KMS-11 (cell line): Measurements from ENCODE around the gene SMC6.

Experiments
- H2AFZ ChIP-seq: fragments of 200-600 bp; sonication (generic); 2 replicates; pipeline ENCODE4 v1.6.1; 2016; ENCODE audit warnings: antibody characterized with exemption, mixed run types, low read depth
- H3K27ac ChIP-seq: fragments of 200-600 bp; sonication (generic); 2 replicates; pipeline ENCODE4 v1.6.1; 2016; ENCODE audit warnings: mild to moderate bottlenecking, mixed run types
- H3K27me3 ChIP-seq: fragments of 200-600 bp; sonication (generic); 2 replicates; pipeline ENCODE4 v1.6.1; 2017; ENCODE audit warnings: mild to moderate bottlenecking, low read depth, mixed run types, moderate library complexity; ENCODE audit not compliant: insufficient read depth
- H3K36me3 ChIP-seq: fragments of 200-600 bp; sonication (generic); 2 replicates; pipeline ENCODE4 v1.6.1; 2017; ENCODE audit warnings: mild to moderate bottlenecking, mixed run types; ENCODE audit not compliant: insufficient read depth
- H3K4me1 ChIP-seq: fragments of 200-600 bp; sonication (generic); 2 replicates; pipeline ENCODE4 v1.6.1; 2016; ENCODE audit warnings: mild to moderate bottlenecking, low read depth, mixed run types; ENCODE audit not compliant: poor library complexity, severe bottlenecking
- H3K4me2 ChIP-seq: fragments of 200-600 bp; sonication (generic); 2 replicates; pipeline ENCODE4 v1.7.0; 2016; ENCODE audit warnings: mild to moderate bottlenecking, mixed run types
- H3K4me3 ChIP-seq: fragments of 200-600 bp; sonication (generic); IDR thresholded peaks from 2 replicates; pipeline ENCODE4 v1.6.1; 2017; ENCODE audit warnings: low read depth, low read length, mixed read lengths; ENCODE audit not compliant: insufficient read depth
- H3K79me2 ChIP-seq: fragments of 200-600 bp; sonication (generic); 2 replicates; pipeline ENCODE4 v1.6.1; 2016; ENCODE audit warnings: low read depth, mixed run types; ENCODE audit not compliant: insufficient read depth
- H3K9ac ChIP-seq: fragments of 200-600 bp; sonication (generic); 2 replicates; pipeline ENCODE4 v1.6.1; 2016; ENCODE audit warnings: mild to moderate bottlenecking, mixed run types
- H4K20me1 ChIP-seq: fragments of 200-600 bp; sonication (generic); 2 replicates; pipeline ENCODE4 v1.6.1; 2016; ENCODE audit warnings: mild to moderate bottlenecking, mixed run types; ENCODE audit not compliant: insufficient read depth
- CTCF ChIP-seq: fragments of 200-600 bp; sonication (generic); conservative IDR thresholded peaks from 2 replicates; pipeline ENCODE4 v1.6.1; 2017; ENCODE audit warnings: low read depth, mild to moderate bottlenecking, antibody characterized with exemption, low read length, moderate library complexity, mixed read lengths

Gene SMC6

GRCh38 chr2:17753803-17754663 is at the start of gene SMC6, which contains the start of gene GEN1:
TSS of gene SMC6 (minus strand) at chr2:17753810. CDS start at chr2:17745946, 7,864 bp downstream.
TSS of gene GEN1 (plus strand) at chr2:17754138. CDS start at chr2:17759944, 5,806 bp downstream.
- Histone ChIP-seq H3K4me3 (peak within 1 kb of the TSS; percentile 54), H2AFZ (peak within 1 kb of the TSS; percentile 77), H3K4me2 (peak within 1 kb of the TSS; percentile 96), H3K27ac (peak within 1 kb of the TSS; percentile 86), H3K27me3 (no peaks in the 10 kb centered on the region), H3K9ac (peak within 1 kb of the TSS; percentile 82), H3K36me3 (no peaks in the 10 kb centered on the region), H3K4me1 (peaks cover 66% of the 10 kb centered on the region), H3K79me2 (peaks cover 73% of the 10 kb centered on the region), H4K20me1 (no peaks in the 10 kb centered on the region)
- TF ChIP-seq CTCF = no peak

- no peak overlapping the region for H3K4me3 ChIP-seq
- H3K27me3 ChIP-seq = peaks cover 3% of the 10 kb centered on the region; the same call in 1 of the 2 replicates
- H3K36me3 ChIP-seq = no peaks in the 10 kb centered on the region
- no peaks in the 10 kb centered on the region for H3K79me2 ChIP-seq
- H3K4me1 ChIP-seq = no peaks in the 10 kb centered on the region
- H3K9ac ChIP-seq = no peak overlapping the region
- no peak overlapping the region for H2AFZ ChIP-seq
- no peak overlapping the region for H3K4me2 ChIP-seq
- no peak for TF ChIP-seq CTCF
- H4K20me1 ChIP-seq = no peaks in the 10 kb centered on the region
- H3K27ac ChIP-seq = no peak overlapping the region
Observed at GRCh38 chr2:17800693-17801458, 47.3 kb upstream of the SMC6 start.

GRCh38 chr2:17800219-17800618 is 46.6 kb upstream of the SMC6 start:
- Histone ChIP-seq H3K79me2 (no peaks in the 10 kb centered on the region), H3K4me3 (no peak overlapping the region), H3K36me3 (no peaks in the 10 kb centered on the region), H3K4me2 (no peak overlapping the region), H3K27me3 (peaks cover 3% of the 10 kb centered on the region; the same call in 1 of the 2 replicates), H4K20me1 (no peaks in the 10 kb centered on the region), H2AFZ (no peak overlapping the region), H3K4me1 (no peaks in the 10 kb centered on the region), H3K9ac (no peak overlapping the region), H3K27ac (no peak overlapping the region)
- TF ChIP-seq CTCF = no peak

- Histone ChIP-seq H3K4me1 (no peaks in the 10 kb centered on the region), H2AFZ (no peak overlapping the region), H3K27ac (no peak overlapping the region), H3K4me3 (no peak overlapping the region), H3K9ac (no peak overlapping the region), H3K79me2 (no peaks in the 10 kb centered on the region), H3K36me3 (no peaks in the 10 kb centered on the region), H4K20me1 (no peaks in the 10 kb centered on the region), H3K4me2 (no peak overlapping the region), H3K27me3 (peaks cover 3% of the 10 kb centered on the region; the same call in 1 of the 2 replicates)
- no peak for TF ChIP-seq CTCF
Observed at GRCh38 chr2:17799301-17800120, 45.9 kb upstream of the SMC6 start.
